ENCODE measurements around the gene FAM120B. TPM values are rescaled to one million over a fixed set of nuclear protein-coding genes. Genes with fewer than 3 reads are reported as not detected.
"Not testable (repeated sequence)": the region's sequence is repeated elsewhere in the genome, so short reads cannot be mapped to it uniquely, and the experiment has no call there.

Gene FAM120B
- polyA plus RNA-seq, 4 donors: 35.7 to 38.6 (median 37.2) TPM

GRCh38 chr6:170296423-170296745 lies 10.2 kb upstream of the FAM120B start:
- DNase-seq (ENCODE audit: low read depth in 4 of 4, low spot score in 3 of 4): no peak

GRCh38 chr6:170296746-170297575 lies 9.6 kb upstream of the FAM120B start:
- no peak for DNase-seq (ENCODE audit: low read depth in 4 of 4, low spot score in 3 of 4)

- DNase-seq (ENCODE audit: low read depth in 4 of 4, low spot score in 3 of 4): no peak
These were observed 8.8 kb upstream of the FAM120B start for GRCh38 chr6:170297576-170298330.

GRCh38 chr6:170298688-170299087 lies 7.9 kb upstream of the FAM120B start:
- no peak for DNase-seq (ENCODE audit: low read depth in 4 of 4, low spot score in 3 of 4)

GRCh38 chr6:170301184-170301583 lies 5.4 kb upstream of the FAM120B start:
- no peak for DNase-seq (ENCODE audit: low read depth in 4 of 4, low spot score in 3 of 4)

- DNase-seq (ENCODE audit: low read depth in 4 of 4, low spot score in 3 of 4): no peak
These were observed 694 bp upstream of the FAM120B start for GRCh38 chr6:170305805-170306323.

GRCh38 chr6:170307080-170307545 lies 555 bp downstream of the FAM120B start:
- no peak for DNase-seq (ENCODE audit: low read depth in 4 of 4, low spot score in 3 of 4)

- no peak for DNase-seq (ENCODE audit: low read depth in 4 of 4, low spot score in 3 of 4)
These were observed 2.2 kb downstream of the FAM120B start for GRCh38 chr6:170308761-170309160.

GRCh38 chr6:170311696-170312095 lies 5.1 kb downstream of the FAM120B start:
- DNase-seq (ENCODE audit: low read depth in 4 of 4, low spot score in 3 of 4): no peak

GRCh38 chr6:170312876-170313275 lies 6.3 kb downstream of the FAM120B start:
- DNase-seq (ENCODE audit: low read depth in 4 of 4, low spot score in 3 of 4): no peak

- no peak for DNase-seq (ENCODE audit: low read depth in 4 of 4, low spot score in 3 of 4)
These were observed 7.2 kb downstream of the FAM120B start for GRCh38 chr6:170313716-170314295.

GRCh38 chr6:170314983-170315382 lies 8.4 kb downstream of the FAM120B start:
- no peak for DNase-seq (ENCODE audit: low read depth in 4 of 4, low spot score in 3 of 4)

- DNase-seq (ENCODE audit: low read depth in 4 of 4, low spot score in 3 of 4): no peak
These were observed 9.5 kb downstream of the FAM120B start for GRCh38 chr6:170316071-170316470.

GRCh38 chr6:170317076-170317475 lies 10.5 kb downstream of the FAM120B start:
- DNase-seq (ENCODE audit: low read depth in 4 of 4, low spot score in 3 of 4): no peak

- no peak for DNase-seq (ENCODE audit: low read depth in 4 of 4, low spot score in 3 of 4)
These were observed 11.2 kb downstream of the FAM120B start for GRCh38 chr6:170317718-170318117.

GRCh38 chr6:170329321-170329720 lies 22.8 kb downstream of the FAM120B start:
- DNase-seq (ENCODE audit: low read depth in 4 of 4, low spot score in 3 of 4): no peak

GRCh38 chr6:170335199-170335598 lies 28.6 kb downstream of the FAM120B start:
- DNase-seq (ENCODE audit: low read depth in 4 of 4, low spot score in 3 of 4): not testable (repeated sequence)

GRCh38 chr6:170344631-170345576 lies 38.3 kb downstream of the FAM120B start:
- DNase-seq (ENCODE audit: low read depth in 4 of 4, low spot score in 3 of 4): no peak

- no peak for DNase-seq (ENCODE audit: low read depth in 4 of 4, low spot score in 3 of 4)
These were observed 39.1 kb downstream of the FAM120B start for GRCh38 chr6:170345662-170346061.

- no peak for DNase-seq (ENCODE audit: low read depth in 4 of 4, low spot score in 3 of 4)
These were observed 40.1 kb downstream of the FAM120B start for GRCh38 chr6:170346649-170347048.
